Stimulated activated CD4-positive, alpha-beta T cell treated with anti-CD3 and anti-CD28 coated beads, TNF-alpha, amount 100 ng/mL, for 1 hour (primary cell): ENCODE data around the gene G6PC1.
"Not testable (repeated sequence)": the region's sequence is repeated elsewhere in the genome, so short reads cannot be mapped to it uniquely, and the experiment has no call there.

ENCODE experiments used
- DNase-seq, 3 donors: peaks; one replicate each; pipeline ENCODE4 v3.0.0-alpha.2; 2020; ENCODE audit warnings: low read depth in 3 of 3, low spot score in 1 of 3

Gene G6PC1

DNA sequence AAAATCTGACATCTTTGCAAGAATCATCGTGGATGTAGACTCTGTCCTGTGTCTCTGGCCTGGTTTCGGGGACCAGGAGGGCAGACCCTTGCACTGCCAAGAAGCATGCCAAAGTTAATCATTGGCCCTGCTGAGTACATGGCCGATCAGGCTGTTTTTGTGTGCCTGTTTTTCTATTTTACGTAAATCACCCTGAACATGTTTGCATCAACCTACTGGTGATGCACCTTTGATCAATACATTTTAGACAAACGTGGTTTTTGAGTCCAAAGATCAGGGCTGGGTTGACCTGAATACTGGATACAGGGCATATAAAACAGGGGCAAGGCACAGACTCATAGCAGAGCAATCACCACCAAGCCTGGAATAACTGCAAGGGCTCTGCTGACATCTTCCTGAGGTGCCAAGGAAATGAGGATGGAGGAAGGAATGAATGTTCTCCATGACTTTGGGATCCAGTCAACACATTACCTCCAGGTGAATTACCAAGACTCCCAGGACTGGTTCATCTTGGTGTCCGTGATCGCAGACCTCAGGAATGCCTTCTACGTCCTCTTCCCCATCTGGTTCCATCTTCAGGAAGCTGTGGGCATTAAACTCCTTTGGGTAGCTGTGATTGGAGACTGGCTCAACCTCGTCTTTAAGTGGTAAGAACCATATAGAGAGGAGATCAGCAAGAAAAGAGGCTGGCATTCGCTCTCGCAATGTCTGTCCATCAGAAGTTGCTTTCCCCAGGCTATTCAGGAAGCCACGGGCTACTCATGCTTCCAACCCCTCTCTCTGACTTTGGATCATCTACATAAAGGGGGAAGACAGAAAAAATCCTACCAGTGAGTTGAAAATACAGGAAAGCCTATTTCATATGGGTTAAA, at the start of gene G6PC1:
Gene G6PC1, plus strand, starts transcription at position 340 of the 872 bp plus-strand sequence. Its CDS starts 78 bp downstream, at position 418.
- no peak for DNase-seq

DNA sequence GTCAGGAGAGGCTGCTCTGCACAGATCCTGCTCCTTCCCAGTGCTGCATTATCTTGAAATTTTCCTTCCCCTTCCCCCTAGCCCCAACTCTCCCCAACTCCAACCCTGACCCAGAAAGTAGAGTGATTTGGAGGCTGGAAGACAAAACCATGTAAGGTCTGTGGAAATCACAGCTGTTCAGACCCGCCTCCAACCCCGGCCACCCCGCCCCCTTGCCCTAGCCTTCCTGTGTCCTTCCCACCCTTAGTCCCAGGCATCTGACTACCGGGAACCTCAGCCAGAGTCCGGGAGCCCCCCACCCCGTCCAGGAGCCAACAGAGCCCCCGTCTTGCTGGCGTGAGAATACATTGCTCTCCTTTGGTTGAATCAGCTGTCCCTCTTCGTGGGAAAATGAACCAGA, 49.6 kb upstream of the G6PC1 start, which contains the start of gene AOC3:
Gene AOC3, plus strand, starts transcription at position 246 of the 400 bp plus-strand sequence. Its CDS starts 145 bp downstream, at position 391.
- DNase-seq = no peak

DNA sequence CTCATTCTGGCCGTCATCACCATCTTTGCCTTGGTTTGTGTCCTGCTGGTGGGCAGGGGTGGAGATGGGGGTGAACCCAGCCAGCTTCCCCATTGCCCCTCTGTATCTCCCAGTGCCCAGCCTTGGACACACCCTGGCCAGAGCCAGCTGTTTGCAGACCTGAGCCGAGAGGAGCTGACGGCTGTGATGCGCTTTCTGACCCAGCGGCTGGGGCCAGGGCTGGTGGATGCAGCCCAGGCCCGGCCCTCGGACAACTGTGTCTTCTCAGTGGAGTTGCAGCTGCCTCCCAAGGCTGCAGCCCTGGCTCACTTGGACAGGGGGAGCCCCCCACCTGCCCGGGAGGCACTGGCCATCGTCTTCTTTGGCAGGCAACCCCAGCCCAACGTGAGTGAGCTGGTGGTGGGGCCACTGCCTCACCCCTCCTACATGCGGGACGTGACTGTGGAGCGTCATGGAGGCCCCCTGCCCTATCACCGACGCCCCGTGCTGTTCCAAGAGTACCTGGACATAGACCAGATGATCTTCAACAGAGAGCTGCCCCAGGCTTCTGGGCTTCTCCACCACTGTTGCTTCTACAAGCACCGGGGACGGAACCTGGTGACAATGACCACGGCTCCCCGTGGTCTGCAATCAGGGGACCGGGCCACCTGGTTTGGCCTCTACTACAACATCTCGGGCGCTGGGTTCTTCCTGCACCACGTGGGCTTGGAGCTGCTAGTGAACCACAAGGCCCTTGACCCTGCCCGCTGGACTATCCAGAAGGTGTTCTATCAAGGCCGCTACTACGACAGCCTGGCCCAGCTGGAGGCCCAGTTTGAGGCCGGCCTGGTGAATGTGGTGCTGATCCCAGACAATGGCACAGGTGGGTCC, 49.0 kb upstream of the G6PC1 start:
- not testable (repeated sequence) for DNase-seq

DNA sequence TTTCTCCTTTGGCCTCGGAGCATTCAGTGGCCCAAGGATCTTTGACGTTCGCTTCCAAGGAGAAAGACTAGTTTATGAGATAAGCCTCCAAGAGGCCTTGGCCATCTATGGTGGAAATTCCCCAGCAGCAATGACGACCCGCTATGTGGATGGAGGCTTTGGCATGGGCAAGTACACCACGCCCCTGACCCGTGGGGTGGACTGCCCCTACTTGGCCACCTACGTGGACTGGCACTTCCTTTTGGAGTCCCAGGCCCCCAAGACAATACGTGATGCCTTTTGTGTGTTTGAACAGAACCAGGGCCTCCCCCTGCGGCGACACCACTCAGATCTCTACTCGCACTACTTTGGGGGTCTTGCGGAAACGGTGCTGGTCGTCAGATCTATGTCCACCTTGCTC, 48.2 kb upstream of the G6PC1 start:
- DNase-seq = no peak

DNA sequence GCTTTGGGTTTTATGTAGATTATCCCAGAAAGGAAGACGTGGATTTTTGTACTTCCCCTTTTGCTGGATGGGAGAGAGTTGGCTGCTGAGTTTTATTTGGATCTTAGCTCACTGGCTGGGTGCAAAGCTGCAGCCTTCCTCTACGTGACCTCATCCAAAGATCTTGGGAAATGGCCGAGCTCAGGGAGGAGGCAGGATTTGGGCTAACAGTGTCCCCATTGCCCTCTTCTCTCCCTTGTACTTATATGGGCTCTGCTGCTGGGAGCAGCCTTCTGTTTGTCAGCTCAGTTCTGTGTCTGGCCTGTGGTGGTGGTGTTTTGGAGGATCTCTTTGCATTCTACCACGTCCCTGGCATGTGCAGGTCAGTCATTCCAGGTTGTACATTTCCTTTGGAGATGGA, 47.6 kb upstream of the G6PC1 start:
- DNase-seq = no peak

DNA sequence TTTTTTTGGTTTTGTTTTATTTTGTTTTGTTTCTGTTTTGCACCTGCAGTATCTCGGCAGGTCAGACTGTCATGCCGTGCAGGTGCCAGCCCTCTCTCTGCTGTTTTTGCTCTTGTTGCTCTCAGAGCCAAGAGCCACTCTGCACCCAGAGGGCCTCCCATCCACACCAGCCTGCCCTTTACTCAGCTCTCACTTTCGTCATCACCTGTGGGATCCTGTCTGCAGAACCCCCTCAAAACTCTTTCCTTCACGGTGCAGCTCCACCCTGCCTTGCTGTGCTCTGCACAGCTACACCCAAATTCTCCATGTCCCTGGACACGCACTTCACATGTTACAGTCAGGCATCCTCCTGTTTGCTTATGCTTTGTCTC, 47.0 kb upstream of the G6PC1 start:
- DNase-seq = no peak

DNA sequence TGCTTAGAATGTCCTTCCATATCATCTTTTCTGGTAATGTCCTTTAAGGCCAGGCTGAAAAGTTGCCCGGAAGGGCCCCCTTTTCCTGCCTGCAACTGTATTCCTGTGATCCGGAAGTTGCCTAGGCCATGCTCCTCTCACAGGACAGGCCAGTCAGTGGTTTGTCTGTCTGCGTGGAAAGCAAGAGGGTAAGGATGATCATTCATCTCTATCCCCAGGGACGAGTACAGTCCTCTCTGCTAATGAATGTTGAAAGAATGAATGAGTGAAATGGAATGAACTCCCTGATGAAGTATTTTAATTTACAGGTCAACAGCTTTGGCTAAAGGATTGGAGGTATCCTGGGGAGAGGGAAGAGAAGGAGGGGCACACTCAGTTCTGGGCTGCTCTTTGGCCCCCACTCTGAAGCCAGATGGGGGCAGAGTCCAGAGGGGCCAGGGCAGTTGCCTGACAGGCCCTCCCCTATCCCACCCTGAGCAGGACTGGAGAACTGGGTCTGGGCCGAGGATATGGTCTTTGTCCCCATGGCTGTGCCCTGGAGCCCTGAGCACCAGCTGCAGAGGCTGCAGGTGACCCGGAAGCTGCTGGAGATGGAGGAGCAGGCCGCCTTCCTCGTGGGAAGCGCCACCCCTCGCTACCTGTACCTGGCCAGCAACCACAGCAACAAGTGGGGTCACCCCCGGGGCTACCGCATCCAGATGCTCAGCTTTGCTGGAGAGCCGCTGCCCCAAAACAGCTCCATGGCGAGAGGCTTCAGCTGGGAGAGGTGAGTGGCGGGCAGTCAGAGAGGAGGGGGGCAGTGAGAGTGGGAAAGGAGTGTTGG, 46.4 kb upstream of the G6PC1 start:
- no peak for DNase-seq

DNA sequence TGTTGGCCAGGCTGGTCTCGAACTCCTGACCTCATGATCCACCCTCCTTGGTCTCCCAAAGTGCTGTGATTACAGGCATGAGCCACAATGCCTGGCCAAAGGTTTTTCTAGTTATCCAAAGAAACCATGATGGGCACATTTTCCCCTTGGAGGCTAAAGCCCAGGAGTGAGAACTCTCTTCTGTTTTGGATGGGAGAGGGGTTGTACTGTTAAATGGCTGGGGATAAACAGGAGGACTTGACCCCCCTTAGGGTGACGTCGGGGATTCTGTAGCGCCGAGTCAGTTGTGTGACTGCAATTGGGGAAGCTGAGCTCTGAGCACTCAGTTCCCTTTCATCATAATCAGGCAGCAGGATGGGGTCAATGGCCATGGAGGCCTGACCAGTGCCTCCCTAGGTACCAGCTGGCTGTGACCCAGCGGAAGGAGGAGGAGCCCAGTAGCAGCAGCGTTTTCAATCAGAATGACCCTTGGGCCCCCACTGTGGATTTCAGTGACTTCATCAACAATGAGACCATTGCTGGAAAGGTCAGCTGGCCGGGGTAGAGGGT, 45.5 kb upstream of the G6PC1 start:
- no peak for DNase-seq

DNA sequence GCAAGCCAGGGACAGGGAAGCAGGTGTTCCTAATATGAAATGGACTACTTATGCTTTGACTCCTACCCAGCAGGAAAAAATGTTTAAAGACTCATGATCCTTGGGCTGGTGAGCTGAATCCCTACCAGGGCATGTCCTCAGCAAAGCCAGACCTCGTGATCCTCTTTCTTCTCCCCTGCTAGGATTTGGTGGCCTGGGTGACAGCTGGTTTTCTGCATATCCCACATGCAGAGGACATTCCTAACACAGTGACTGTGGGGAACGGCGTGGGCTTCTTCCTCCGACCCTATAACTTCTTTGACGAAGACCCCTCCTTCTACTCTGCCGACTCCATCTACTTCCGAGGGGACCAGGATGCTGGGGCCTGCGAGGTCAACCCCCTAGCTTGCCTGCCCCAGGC, 44.5 kb upstream of the G6PC1 start:
- DNase-seq = not testable (repeated sequence)

DNA sequence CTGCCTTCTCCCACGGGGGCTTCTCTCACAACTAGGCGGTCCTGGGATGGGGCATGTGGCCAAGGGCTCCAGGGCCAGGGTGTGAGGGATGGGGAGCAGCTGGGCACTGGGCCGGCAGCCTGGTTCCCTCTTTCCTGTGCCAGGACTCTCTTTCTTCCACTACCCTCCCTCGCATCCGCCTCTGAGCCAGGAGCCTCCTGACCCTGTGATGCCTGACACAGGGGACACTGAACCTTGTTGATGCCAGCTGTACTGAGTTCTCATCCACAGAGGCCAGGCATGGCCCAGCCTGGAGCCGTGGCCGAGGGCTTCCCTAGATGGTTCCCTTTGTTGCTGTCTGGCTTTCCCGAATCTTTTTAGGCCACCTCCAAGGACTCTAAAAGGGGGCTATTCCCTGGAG, 44.1 kb upstream of the G6PC1 start:
- not testable (repeated sequence) for DNase-seq

DNA sequence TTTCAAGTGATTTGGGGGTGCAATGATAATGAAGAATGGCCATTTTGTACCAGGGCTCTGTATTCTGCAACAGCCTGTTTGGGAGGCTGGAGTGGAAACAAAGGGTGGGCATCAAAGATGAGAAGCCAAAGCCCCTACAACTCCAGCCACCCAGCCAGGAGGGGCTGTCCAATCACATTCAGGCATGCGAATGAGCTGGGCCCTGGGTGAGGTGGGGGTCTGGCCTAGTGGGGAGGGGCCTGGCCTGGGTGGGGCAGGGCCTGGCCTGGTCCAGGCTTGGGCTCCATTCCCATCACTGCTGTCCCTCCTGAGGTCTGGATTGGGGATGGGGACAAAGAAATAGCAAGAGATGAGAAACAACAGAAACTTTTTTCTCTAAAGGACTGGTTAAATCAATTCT, 43.2 kb upstream of the G6PC1 start:
- DNase-seq = no peak

DNA sequence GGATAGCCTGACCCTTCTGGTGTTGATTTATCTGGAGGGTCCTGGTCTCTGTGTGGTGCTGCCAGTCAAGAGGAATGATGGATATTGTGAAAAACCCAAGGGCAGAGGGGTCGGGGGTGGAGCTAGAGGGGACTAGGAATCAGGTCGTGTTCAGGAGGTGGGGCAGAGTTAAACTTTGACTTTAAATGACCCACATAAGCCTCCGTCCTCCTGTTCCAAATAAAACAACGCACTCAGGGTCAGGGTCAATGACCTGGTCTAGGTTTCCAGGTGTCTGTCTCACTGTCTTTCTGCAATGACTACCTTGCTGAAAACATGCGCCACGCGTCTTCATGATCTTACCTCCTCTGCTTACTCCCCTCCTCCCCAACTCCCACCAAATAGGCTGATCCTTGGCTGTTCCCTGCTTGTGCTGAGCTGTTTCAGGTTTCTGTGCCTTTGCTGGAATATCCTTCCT, 34.9 kb upstream of the G6PC1 start:
- DNase-seq = no peak

DNA sequence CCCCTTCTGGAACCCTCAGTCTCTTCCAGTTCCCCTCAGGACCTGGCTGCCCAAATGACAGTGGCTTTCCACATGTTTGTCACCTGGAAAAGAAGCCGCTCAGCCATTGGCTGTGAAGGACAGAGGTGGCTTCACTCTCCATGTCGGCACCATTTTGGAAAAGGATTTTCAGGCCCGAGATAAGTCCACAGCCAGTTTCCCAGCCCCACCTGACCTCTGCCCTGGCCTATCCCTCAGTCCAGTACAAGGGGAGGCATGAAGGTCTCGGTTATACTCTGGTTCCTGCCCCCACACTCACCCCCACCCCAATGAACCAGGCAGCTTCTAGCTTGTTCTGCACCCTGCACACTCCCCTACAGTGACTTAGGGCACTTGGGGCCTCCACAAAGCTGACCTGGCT, 34.4 kb upstream of the G6PC1 start:
- DNase-seq = no peak

DNA sequence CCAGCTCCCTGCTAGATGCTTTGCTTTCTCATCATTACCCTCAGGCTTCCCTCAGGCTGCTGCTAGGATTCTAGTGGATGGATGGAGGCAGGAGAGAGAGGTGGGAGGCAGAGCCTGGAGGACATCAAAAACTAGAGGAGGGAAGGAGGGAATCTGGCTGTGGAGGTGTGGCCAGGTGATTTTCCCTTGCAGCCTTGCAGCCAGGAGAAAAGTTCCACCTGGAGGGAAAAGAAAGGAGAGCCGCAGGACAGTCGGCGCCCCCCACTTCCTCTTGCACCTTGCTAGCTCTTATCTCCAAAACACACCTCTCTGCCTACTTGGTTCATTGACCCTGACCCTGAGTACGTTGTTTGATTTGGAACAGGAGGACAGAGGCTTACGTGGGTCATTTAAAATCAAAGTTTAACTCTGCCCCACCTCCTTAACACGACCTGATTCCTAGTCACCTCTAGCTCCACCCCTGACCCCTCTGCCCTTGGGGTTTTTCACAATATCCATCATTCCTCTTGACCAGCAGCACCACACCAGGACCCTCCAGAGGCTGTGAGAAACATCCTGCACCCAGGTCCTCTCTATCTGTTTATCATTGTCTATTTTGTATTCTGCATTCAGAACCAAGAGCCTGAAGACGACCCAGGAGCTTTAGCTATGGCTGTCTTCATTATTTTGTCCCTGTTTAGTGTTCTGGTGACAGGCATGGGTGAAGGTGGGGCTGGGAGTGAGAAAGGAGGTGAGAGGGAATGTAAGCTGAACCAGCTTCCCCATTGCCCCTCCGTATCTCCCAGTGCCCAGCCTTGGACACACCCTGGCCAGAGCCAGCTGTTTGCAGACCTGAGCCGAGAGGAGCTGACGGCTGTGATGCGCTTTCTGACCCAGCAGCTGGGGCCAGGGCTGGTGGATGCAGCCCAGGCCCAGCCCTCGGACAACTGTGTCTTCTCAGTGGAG, 33.7 kb upstream of the G6PC1 start:
- DNase-seq = no peak

DNA sequence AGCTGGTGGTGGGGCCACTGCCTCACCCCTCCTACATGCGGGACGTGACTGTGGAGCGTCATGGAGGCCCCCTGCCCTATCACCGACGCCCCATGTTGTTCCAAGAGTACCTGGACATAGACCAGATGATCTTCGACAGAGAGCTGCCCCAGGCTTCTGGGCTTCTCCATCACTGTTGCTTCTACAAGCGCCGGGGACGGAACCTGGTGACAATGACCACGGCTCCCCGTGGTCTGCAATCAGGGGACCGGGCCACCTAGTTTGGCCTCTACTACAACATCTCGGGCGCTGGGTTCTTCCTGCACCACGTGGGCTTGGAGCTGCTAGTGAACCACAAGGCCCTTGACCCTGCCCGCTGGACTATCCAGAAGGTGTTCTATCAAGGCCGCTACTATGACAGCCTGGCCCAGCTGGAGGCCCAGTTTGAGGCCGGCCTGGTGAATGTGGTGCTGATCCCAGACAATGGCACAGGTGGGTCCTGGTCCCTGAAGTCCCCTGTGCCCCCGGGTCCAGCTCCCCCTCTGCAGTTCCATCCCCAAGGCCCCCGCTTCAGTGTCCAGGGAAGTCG, 32.8 kb upstream of the G6PC1 start:
- not testable (repeated sequence) for DNase-seq

DNA sequence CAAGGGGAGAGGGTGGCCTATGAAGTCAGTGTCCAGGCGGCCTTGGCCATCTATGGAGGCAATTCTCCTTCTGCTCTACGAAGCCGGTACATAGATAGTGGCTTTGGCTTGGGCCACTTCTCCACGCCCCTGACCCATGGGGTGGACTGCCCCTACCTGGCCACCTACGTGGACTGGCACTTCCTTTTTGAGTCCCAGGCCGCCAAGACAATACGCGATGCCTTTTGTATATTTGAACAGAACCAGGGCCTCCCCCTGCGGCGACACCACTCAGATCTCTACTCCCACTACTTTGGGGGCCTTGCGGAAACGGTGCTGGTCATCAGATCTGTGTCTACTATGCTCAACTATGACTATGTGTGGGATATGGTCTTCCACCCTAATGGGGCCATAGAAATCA, 32.3 kb upstream of the G6PC1 start:
- DNase-seq = no peak

DNA sequence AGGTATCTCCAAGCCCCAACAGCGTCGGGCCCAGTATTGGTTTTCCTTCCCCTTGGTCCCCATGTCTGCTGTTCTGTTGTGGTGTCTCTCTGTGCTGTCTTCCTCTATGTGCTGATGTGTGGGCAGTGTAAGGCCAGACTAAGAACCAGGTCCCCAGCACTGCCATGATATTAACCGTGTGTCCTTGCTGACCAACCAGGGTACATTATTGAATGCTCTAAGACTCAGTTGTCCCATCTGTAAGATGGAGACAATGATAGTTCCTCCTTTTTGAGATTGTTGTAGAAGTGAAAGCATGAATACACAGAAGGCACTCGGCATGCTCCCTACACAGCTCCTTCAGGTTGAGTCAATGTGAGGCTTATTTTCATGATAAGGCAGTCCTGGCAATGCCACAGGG, 29.0 kb upstream of the G6PC1 start:
- DNase-seq = no peak

DNA sequence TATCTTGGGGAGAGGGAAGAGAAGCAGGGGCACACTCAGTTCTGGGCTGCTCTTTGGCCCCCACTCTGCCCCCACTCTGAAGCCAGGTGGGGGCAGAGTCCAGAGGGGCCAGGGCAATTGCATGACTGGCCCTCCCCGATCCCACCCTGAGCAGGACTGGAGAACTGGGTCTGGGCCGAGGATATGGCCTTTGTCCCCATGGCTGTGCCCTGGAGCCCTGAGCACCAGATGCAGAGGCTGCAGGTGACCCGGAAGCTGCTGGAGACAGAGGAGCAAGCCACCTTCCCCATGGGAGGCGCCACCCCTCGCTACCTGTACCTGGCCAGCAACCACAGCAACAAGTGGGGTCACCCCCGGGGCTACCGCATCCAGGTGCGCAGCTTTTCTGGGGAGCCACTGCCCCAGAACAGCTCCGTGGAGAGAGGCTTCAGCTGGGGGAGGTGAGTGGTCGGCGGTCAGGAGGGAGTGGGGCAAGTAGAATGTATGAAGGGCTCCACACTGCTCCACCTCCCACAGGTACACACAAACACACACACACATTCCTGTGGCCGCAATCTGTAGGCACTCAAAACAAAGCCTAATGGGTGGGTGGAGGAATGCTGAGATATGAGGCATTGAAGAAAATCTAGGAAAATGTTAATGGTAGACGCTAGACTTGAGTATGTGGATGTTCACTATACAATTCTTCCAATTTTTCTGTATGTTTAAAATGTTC, 28.2 kb upstream of the G6PC1 start:
- DNase-seq = no peak

DNA sequence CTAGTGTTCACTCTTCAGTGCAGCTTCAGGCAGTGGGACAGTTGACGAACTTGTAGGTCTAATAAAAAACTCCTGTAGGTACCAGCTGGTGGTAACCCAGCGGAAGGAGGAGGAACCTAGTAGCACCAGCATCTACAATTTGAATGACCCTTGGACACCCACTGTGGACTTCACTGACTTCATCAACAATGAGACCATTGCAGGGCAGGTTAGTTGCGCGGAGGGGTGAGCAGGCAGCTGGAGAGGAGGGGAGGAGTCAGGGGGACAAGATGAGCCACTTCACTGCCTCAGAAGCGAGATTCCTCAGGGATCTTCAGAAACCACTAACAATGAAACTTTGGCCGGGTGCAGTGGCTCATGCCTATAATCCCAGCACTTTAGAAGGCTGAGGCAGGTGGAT, 27.3 kb upstream of the G6PC1 start:
- no peak for DNase-seq
